K562 (cell line): Measurements from ENCODE around the gene MYB. TPM values are rescaled to one million over a fixed set of nuclear protein-coding genes. Genes with fewer than 3 reads are reported as not detected.
A peak's percentile ranks its signal among the peaks of the same experiment; 100 is the strongest.

Experiments
- EP400 ChIP-seq: fragments of 450-650 bp; IDR thresholded peaks from 2 replicates; pipeline ENCODE4 v1.6.1; 2017; ENCODE audit warnings: antibody characterized with exemption, mild to moderate bottlenecking, moderate library complexity
- HOMEZ ChIP-seq: fragments of 250-450 bp; sonication (Bioruptor Pico); IDR thresholded peaks from 2 replicates; pipeline ENCODE4 v1.4.0; 2020; ENCODE audit warnings: mild to moderate bottlenecking, moderate library complexity
- ID3 ChIP-seq, 2 experiments: fragments of 250-450 bp in 1 of 2; fragments of 450-650 bp in 1 of 2; sonication (Bioruptor Pico) in 1 of 2; IDR thresholded peaks; 2 replicates each; pipeline versions ENCODE4 v1.6.1 to v1.8.0; 2016 to 2021; ENCODE audit warnings: mild to moderate bottlenecking in 2 of 2, moderate library complexity in 2 of 2, missing compliant biosample characterization in 1 of 2, missing genetic modification characterization in 1 of 2
- JUND ChIP-seq, 2 experiments: IDR thresholded peaks; 2 replicates in 1 of 2; 3 replicates in 1 of 2; pipeline ENCODE4 v1.6.1; 2011; ENCODE audit warnings: borderline replicate concordance in 2 of 2, low read depth in 2 of 2, low read length in 2 of 2, improper control_type of control experiment in 1 of 2, missing biosample characterization in 1 of 2, missing genetic modification characterization in 1 of 2, missing genetic modification reagents in 1 of 2
- MBD2 ChIP-seq: sonication (generic); IDR thresholded peaks from 2 replicates; pipeline ENCODE4 v1.6.1; 2016; ENCODE audit warnings: low read depth, borderline replicate concordance
- MXD1 ChIP-seq: fragments of 250-450 bp; sonication (Bioruptor Pico); IDR thresholded peaks from 2 replicates; pipeline ENCODE4 v1.8.0; 2021; ENCODE audit warnings: borderline replicate concordance, mild to moderate bottlenecking, moderate library complexity; ENCODE audit not compliant: poor library complexity, severe bottlenecking
- NCOA2 ChIP-seq, 2 experiments: fragments of 450-650 bp; IDR thresholded peaks; 2 replicates each; pipeline ENCODE4 v1.6.1; 2018; ENCODE audit warnings: mild to moderate bottlenecking in 2 of 2, moderate library complexity in 1 of 2; ENCODE audit not compliant: partially characterized antibody in 2 of 2
- PHF8 ChIP-seq: fragments of 200-600 bp; sonication (generic); IDR thresholded peaks from 2 replicates; pipeline ENCODE4 v1.6.1; 2012; ENCODE audit warnings: mixed run types, mild to moderate bottlenecking, inconsistent platforms, low read length, moderate library complexity, borderline replicate concordance
- PRPF4 ChIP-seq: fragments of 200-400 bp; formaldehyde crosslinking; IDR thresholded peaks from one replicate; pipeline ENCODE4 v1.6.1; 2017; ENCODE audit warnings: low read length, low read depth, mild to moderate bottlenecking; ENCODE audit not compliant: insufficient read depth, poor library complexity, severe bottlenecking
- RBFOX2 ChIP-seq: fragments of 200-400 bp; formaldehyde crosslinking; IDR thresholded peaks from 2 replicates; pipeline ENCODE4 v1.6.1; 2017; ENCODE audit warnings: low read depth, mild to moderate bottlenecking, low read length, moderate library complexity
- SIN3A ChIP-seq, 2 experiments: fragments of 150-350 bp in 1 of 2; IDR thresholded peaks; 2 replicates each; pipeline ENCODE4 v1.6.1; 2011 to 2016; ENCODE audit warnings: borderline replicate concordance in 2 of 2, low read depth in 2 of 2, low read length in 2 of 2, mild to moderate bottlenecking in 2 of 2, moderate library complexity in 2 of 2; ENCODE audit not compliant: control insufficient read depth in 1 of 2
- SNAPC5 ChIP-seq: fragments of 250-450 bp; sonication (Bioruptor Pico); IDR thresholded peaks from 2 replicates; pipeline ENCODE4 v1.8.0; 2021; ENCODE audit warnings: moderate library complexity, mild to moderate bottlenecking, inconsistent platforms
- SOX6 ChIP-seq: fragments of 450-650 bp; IDR thresholded peaks from 2 replicates; pipeline ENCODE4 v1.6.1; 2014; ENCODE audit warnings: mild to moderate bottlenecking
- TBP ChIP-seq: optimal IDR thresholded peaks from 2 replicates; pipeline ENCODE3; 2011; ENCODE audit warnings: low read depth, low read length, improper control_type of control experiment
- TEAD4 ChIP-seq, 2 experiments: sonication (generic) in 1 of 2; formaldehyde crosslinking in 1 of 2; IDR thresholded peaks; 2 replicates each; pipeline versions ENCODE4 v1.6.1 to v1.8.0; 2012 to 2022; ENCODE audit warnings: borderline replicate concordance in 1 of 2, inconsistent platforms in 1 of 2, low read length in 1 of 2, mild to moderate bottlenecking in 1 of 2, missing genetic modification reagents in 1 of 2
- ZC3H4 ChIP-seq: sonication (generic); formaldehyde crosslinking; IDR thresholded peaks from 2 replicates; pipeline ENCODE4 v1.9.0; 2021; ENCODE audit warnings: missing genetic modification reagents, borderline replicate concordance
- ZNF277 ChIP-seq: fragments of 250-450 bp; sonication (Bioruptor Pico); IDR thresholded peaks from 2 replicates; pipeline ENCODE4 v1.8.0; 2022; ENCODE audit warnings: inconsistent platforms, mild to moderate bottlenecking, moderate library complexity, borderline replicate concordance
- ZNF395 ChIP-seq: fragments of 200-800 bp; sonication (Bioruptor generic); IDR thresholded peaks from 2 replicates; pipeline ENCODE4 v1.6.1; 2017; ENCODE audit warnings: missing genetic modification characterization, missing compliant biosample characterization
- polyA plus RNA-seq, 8 experiments: library from polyadenylated mRNA; depleted of rRNA in 4 of 8; stranded (reverse) in 5 of 8; unstranded in 3 of 8; fragments of >200 nt; fragmentation: Nextera tagmentation in 2 of 8; fragmentation: Illumina TruSeq in 1 of 8; extraction: Ambion mirVana in 2 of 8; extraction: Trizol in 1 of 8; gene quantifications; 2 replicates each; pipeline versions ENCODE4 v1.2.1 to v1.2.3, GENCODE V29; 2011 to 2014; ENCODE audit warnings: inconsistent platforms in 1 of 8, missing spikeins in 1 of 8
- total RNA-seq, 7 experiments: library from RNA; depleted of rRNA in 6 of 7; stranded (reverse); fragments of >200 nt in 6 of 7; fragmentation: Illumina TruSeq in 2 of 7; extraction: Trizol in 2 of 7; gene quantifications; 2 replicates each; pipeline versions ENCODE4 v1.2.1 to v1.2.3, GENCODE V29; 2011 to 2021; ENCODE audit warnings: low replicate concordance in 1 of 7

The MYB gene
- total and polyA plus RNA-seq, 9 of the 15 experiments (the other 6 are each of a cell fraction or from before 2014, with no cell fraction given): 35.8 to 218 (median 140) TPM

- TF ChIP-seq ZNF395 (peak; percentile 47; the same call in 1 of the 2 replicates), EP400 (peak; percentile 34; the same call in 1 of the 2 replicates), ZNF277 (CRISPR knock-in tag) (no peak), JUND (IDR thresholded peaks at IDR 0.05; ENCODE audit: borderline replicate concordance, low read depth, low read length) (peak; percentile 21; the same call in 1 of the 2 replicates), JUND (tag; IDR thresholded peaks at IDR 0.05; ENCODE audit: borderline replicate concordance, low read depth, low read length) (no peak; the same call in 2 of the 3 replicates), TEAD4 (IDR thresholded peaks at IDR 0.05; ENCODE audit: low read length) (0 out of 2 replicates have a peak, but pooled peaks have one; percentile 8), TEAD4 (CRISPR knock-in tag; IDR thresholded peaks at IDR 0.05; ENCODE audit: borderline replicate concordance) (no peak), PRPF4 (no peak), PHF8 (peak; percentile 86; the same call in 1 of the 2 replicates), NCOA2 (IDR thresholded peaks at IDR 0.05; ENCODE audit: partially characterized antibody in 2 of 2) (no peak), RBFOX2 (peak; percentile 74), ID3 (CRISPR knock-in tag; IDR thresholded peaks at IDR 0.05) (no peak), ID3 (tag; IDR thresholded peaks at IDR 0.05) (no peak), SOX6 (peak; percentile 86), SIN3A (IDR thresholded peaks at IDR 0.05; ENCODE audit: borderline replicate concordance in 2 of 2, control insufficient read depth in 1 of 2, low read depth in 2 of 2, low read length in 2 of 2) (0 out of 4 replicates have a peak, but pooled peaks of 1 of the 2 experiments have one; percentile 2), HOMEZ (CRISPR knock-in tag) (no peak), TBP (peak; percentile 79), MXD1 (CRISPR knock-in tag) (no peak), SNAPC5 (CRISPR knock-in tag) (no peak), MBD2 (0 out of 2 replicates have a peak, but pooled peaks have one; percentile 39), ZC3H4 (CRISPR knock-in tag) (peak; percentile 62; the same call in 1 of the 2 replicates)
Observed at GRCh38 chr6:135180542-135181332, at the start of gene MYB (continued).
